CD4-positive, alpha-beta T cell treated with Interleukin-1 beta for 1 hour (primary cell): ENCODE results near the gene SFXN3.
A peak's percentile ranks its signal among the peaks of the same experiment; 100 is the strongest.

Experiments
- DNase-seq, 2 donors: peaks; one replicate each; pipeline ENCODE4 v3.0.0-alpha.2; 2020 to 2022

SFXN3 gene, protein sequence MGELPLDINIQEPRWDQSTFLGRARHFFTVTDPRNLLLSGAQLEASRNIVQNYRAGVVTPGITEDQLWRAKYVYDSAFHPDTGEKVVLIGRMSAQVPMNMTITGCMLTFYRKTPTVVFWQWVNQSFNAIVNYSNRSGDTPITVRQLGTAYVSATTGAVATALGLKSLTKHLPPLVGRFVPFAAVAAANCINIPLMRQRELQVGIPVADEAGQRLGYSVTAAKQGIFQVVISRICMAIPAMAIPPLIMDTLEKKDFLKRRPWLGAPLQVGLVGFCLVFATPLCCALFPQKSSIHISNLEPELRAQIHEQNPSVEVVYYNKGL

DNA sequence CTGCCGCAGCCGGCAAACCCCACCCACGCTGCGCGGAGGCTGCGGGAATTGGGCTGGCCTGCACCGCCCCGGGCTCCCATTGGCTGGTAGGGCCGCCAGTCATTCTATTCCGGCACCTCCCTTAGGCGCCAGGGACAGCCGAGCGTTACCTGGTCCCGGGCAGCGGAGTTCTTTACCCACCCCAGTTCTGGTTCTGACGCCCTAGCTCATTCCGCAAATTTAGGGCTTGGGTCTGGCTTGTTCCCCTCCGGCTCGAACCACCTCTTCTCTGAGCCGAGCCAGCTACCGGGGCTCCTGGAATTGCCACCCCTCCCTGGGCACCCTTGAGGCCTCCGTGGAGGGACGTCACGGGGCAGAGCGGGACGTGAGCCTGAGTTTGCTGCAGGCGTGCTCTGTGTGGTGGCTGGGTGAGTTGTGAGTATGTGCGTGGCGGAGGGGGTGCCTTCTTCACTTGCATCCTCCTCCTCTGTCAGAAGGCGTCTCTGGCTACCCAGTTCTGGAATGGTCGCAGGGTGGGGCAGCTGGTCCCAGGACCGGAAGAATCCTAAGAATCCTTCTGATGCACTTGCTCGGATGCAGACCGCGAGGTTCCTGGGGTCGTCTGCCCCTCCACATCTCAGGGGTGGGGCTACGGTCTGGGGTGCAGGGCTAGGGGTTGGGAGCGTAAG, at the start of gene SFXN3, which contains the start of gene PDZD7:
Gene SFXN3 (plus strand): TSS at position 107 of the 668 bp plus-strand sequence. CDS start 3,461 bp downstream, outside the sequence.
Gene PDZD7 (minus strand): TSS at position 2 of the 668 bp plus-strand sequence. CDS start 910 bp downstream, outside the sequence.
- DNase-seq: peak; percentile 94 to 95

DNA sequence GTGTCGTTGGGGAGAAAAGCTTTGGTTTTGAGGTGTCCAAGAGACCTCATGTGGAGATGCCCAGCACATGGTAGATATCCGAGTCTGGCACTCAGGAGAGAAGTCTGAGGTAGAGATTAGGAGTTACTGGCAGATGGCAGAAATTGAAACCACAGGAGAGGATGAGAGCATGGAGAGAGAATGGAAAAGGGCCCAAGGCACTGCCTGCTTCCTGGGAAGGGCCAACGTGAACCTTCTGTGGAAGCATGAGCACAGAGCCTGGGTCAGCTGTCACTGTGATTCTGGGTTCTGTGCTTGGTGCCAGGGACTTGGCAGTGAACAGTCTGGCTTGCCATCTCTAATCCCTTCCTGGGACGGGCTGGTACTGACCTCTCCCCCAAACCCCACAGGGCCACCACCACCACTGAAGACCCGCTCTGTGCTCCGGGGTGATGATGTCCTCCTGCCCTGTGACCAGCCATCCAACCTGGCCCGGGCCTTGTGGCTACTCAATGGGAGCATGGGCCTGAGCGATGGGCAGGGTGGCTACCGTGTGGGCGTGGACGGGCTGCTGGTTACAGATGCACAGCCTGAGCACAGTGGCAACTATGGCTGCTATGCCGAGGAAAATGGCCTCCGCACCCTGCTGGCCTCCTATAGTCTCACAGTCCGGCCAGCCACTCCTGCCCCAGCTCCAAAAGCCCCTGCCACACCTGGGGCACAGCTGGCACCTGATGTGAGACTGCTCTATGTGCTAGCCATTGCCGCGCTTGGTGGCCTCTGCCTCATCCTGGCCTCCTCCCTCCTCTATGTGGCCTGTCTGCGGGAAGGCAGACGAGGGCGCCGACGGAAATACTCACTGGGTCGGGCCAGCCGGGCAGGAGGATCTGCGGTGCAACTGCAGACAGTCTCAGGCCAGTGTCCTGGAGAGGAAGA, 47.9 kb upstream of the SFXN3 start:
- no peak for DNase-seq

DNA sequence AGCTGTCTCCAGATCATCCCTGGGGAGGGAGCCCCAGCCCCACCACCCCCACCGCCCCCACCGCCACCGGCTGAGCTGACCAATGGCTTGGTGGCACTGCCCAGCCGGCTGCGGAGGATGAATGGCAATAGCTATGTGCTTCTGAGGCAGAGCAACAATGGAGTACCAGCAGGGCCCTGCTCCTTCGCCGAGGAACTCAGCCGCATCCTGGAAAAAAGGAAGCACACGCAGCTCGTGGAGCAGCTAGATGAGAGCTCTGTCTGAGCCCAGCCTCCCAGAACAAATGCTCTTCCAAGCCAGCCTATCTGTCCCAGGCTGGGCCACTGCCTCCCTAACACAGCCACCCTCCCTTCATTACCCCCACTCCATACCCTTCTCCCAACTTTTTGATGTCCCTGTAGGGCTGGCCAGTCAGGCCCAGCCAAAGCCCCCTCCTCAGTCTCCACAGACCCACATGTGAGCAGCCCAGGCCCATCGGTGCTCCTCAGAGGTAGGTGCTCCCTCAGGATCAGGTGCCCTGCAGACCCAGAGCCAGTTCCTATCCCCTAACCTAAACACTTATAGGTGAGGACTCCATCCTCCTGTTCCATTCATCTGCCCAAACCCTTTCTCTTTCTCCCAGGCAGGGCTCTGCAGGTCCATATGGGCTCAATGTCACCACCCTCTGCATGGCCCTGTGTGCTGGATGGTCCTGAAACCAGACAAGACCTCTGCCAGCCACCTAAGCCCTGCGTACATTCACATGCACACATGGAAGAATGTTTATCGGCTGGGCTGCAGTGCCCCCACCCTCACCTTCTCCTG, 47.0 kb upstream of the SFXN3 start:
- DNase-seq: no peak

DNA sequence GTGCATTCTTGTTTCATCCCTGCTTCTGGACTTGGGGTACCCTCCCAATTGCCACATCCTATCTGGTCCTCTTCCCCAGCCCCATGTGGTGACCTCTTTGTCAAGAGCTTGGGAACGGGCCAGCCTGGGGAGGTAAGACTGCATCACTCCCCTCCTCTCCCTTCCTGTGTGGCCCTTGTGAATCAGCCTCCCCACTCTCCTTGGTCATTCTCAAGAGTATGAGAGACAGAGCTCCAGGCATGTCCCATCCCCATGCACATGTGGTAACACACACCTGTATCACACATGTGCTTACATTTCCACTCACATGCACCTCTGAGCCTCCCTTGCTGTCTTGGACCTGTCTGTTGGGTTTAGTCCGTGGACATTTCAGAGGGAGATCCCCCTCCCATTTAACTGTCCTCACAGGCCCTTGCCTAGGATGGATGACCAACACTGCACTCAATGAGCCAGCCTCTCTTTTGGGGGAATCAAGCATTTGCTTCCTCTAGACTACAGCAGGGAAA, 46.3 kb upstream of the SFXN3 start:
- DNase-seq: no peak

DNA sequence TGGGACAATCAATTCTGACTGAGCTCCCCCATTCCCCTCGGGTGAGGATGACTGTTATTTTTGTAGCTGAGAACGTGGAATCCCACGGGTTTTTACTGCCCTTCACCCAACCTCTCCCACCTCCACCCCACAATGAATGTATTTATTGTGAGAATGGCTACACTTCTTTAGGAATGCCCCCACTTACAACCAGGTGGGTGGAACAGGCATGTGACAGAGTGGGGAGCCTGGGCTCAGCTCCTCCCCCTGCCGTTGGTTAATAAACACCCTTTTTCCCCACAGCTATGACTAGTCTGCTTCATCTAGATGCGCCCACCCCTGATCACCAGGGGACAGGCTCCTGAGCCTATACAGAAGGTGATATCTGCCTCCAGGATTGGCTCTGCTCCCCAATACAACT, 45.7 kb upstream of the SFXN3 start:
- no peak for DNase-seq

DNA sequence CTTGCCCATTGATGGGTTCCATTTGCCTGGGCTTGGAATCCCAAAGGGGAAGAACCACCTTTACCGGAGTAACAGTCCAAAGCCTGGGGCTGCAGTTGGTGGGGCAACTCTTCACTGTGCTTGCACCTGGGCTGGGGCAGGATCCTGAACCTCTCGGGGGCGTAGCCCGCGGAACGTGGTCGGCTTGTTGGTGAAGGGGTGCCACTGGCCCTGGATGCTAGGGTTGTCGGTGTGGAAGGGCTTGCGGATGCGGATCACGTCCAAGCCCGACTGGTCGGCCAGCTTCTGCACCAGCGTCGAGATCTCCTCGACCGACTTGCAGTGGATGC, 44.4 kb upstream of the SFXN3 start:
- DNase-seq: no peak

DNA sequence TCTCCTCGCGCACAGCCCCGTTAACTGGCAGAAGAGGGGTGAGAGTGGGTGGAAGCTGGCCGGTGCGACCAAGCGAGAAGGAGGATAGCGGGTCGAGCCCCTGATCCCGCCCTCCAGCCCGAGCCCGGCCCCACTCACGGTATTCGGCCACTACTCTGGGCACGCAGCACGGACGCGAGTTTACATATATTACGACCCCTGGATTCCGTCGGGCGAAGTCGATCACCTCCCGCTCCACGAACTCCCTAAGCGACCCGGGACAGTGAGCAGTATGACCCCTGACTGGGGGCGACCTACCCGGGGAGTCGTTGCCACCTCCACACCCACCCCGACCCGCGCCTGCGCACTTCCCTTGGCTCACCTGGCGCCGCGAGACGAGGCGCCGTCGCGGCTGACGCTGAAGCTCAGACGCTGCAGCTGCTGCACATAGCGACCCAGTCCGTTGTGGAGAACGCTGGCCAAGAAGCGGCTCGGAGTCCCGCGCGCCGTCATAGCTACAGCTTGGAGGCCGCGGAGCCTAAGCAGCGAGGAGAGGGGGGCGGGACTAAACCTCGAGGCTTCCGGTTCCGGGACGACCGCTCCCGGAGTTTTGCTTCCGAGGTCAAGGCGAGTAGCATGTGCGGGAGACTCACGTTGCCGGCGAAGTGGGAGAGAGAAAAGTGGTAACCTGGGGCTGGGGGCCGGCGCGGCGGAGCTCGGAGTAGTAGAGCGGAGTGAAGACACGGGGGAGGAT, 43.9 kb upstream of the SFXN3 start, which contains the start of the genes MRPL43 and TWNK:
Gene MRPL43 (minus strand): TSS at position 546 of the 733 bp plus-strand sequence. CDS start 54 bp downstream, at position 492.
Gene TWNK (plus strand): TSS at position 592 of the 733 bp plus-strand sequence. CDS start 668 bp downstream, outside the sequence.
- peak; percentile 83 to 84 for DNase-seq

DNA sequence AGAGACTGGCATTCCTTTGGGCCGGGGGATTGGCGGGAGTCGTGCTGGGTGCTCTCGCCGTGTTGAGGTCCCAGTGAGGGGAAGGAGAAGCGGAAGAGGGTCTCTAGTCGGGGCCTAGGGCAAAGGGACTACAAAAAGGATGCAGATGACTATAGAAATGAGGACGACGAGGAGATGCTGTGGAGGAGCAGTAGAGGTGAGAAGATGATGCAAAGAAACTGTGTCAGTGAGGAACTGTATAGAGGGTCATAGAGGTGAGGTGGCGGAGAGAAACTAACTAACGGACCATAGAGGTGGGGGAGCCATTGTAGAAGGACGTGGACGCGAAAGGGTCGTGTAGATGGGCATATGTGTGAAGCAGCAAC, 43.4 kb upstream of the SFXN3 start:
- no peak for DNase-seq

DNA sequence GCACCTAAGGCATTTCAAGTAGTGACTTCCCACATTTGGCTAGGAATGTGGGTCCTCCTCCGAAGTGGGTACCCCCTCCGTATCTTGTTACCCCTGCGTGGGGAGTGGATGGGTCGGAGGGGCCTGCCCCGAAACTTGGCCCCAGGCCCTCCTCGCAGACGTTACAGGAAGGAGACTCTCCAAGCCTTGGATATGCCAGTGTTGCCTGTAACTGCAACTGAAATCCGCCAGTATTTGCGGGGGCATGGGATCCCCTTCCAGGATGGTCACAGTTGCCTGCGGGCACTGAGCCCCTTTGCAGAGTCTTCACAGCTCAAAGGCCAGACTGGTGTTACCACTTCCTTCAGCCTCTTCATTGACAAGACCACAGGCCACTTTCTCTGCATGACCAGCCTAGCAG, 42.9 kb upstream of the SFXN3 start:
- no peak for DNase-seq

DNA sequence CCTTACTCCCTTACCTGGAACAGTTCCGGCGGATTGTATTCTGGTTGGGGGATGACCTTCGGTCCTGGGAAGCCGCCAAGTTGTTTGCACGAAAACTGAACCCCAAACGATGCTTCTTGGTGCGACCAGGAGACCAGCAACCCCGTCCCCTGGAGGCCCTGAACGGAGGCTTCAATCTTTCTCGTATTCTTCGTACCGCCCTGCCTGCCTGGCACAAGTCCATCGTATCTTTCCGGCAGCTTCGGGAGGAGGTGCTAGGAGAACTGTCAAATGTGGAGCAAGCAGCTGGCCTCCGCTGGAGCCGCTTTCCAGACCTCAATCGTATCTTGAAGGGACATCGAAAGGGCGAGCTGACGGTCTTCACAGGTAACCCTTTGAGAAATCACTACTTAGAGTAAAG, 41.9 kb upstream of the SFXN3 start:
- no peak for DNase-seq

DNA sequence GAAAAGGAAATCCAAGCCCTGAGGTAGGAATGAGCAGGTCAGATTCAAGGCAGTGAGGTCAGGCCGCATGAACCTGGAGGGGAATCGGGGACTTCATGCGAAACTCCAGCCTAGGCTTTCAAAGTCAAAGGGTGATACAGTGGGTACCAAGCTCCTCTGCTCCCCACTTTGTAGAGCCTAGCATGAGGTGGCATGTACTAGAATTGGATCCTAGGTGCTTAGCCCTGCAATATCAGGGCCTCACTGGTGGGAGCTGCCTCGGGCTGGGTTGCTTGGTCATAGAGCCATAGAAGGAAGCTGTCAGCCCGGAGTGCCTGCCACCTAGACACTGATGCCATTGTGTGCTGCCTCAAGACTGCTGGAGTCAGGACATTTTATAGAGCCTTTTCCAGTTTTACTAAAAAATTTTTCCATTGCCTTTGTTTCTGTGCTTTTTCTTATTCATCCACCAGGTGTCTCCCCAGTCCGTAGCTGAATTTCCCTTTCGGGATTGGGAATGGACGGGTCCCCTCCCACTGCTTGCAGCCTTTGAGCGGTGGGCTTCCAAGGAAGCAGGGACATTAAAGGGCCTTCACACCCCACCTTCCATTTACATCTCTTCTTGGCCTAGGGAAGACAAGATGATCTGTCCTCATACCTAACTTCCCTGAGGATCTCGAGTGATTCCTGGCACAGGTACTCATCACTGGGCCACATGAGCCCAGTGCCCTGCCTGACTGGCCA, 36.9 kb upstream of the SFXN3 start:
- DNase-seq: no peak

DNA sequence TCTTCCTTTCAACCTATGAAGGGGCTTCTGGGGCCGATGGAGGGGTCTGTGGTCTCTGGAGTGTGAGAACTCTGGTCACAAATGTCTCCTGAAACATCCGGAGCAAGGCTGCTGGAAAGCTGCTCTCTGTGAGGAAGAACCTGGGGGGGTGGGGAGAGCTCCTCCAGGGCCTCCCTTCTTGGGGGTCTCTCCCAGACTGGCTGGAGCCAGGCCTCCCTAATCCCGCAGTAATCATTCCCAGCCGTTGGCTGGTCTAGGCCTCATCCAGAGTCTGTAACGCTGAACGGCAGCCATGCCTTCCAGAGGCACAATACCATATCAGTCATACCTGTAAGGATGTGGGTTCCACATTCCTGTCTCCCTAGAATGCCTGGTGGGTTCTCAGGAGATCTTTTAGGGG, 35.9 kb upstream of the SFXN3 start:
- DNase-seq: no peak

DNA sequence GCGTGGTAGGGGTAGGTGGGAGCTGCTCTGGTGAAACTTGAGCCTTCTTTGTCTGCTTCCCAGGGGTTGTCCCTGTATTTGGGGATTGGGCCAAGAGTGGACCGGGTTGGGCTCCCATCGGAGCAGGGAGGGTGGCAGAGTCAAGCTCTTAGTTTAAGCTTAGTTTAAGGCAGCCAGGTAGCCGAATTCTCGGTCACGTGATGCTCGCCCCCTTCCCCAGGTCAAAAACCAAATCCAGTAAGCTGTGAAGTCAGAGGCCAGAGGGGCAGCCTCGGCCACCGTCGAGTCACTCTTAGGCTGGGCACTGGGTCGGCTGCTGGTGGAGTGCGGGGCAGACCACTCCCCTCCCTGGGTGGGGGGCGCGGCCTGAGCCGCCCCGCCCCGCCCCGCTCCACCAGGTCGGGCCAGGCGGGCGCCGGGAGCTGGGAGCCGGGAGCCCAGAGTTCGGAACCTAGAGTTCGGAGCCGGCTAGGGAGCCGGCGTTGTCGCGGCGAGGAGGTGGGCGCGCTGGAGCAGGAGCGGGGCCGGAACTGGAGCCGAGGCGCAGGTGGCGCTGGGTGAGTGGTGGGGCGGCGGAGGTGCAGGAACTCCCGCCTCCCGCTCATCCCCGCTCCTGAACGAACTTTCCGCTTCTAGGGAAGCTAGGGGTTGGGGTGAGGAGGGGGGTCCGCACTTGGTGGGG, 34.2 kb upstream of the SFXN3 start:
- peak in 1 of 2 donors; percentile 33 for DNase-seq

DNA sequence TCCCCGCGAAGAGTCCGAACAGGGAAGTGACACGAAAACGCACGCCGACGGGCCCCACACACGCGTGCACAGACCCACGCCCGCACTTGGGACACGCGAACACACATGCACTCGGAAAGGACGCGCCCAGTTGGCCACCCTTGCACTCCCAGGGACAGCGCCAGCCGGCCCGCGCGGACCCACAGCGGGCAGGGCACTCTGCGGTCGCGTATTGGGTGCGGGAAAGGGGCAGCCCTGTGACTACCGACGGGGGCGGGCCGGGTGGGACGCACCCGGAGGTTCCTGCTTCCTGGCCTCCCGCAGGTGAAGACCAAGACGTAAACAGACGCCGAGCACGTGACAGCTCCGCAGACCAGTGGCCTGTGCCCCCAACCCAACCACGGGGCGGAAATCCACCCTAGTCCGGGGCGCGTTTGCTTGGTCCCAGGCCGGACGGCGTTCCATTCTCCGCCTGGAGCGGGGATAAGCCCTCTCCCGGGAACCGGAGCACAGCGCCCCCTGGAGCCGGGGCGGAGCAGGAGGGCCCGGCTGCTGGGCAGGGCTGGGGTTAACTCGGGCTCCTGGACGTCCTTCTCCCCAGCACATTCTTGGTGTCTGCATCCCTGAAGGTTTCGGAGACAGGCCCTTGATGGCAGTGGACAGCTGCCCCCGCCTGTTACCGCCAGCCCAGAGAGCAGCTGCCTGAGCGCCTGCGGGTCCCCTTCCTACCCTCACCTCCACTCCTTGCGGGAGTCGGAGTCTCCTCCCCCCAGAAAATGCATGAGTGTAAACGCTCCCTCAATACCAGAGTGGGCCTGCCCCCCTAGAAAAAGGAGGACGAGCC, 33.5 kb upstream of the SFXN3 start:
- peak; percentile 65 to 68 for DNase-seq

DNA sequence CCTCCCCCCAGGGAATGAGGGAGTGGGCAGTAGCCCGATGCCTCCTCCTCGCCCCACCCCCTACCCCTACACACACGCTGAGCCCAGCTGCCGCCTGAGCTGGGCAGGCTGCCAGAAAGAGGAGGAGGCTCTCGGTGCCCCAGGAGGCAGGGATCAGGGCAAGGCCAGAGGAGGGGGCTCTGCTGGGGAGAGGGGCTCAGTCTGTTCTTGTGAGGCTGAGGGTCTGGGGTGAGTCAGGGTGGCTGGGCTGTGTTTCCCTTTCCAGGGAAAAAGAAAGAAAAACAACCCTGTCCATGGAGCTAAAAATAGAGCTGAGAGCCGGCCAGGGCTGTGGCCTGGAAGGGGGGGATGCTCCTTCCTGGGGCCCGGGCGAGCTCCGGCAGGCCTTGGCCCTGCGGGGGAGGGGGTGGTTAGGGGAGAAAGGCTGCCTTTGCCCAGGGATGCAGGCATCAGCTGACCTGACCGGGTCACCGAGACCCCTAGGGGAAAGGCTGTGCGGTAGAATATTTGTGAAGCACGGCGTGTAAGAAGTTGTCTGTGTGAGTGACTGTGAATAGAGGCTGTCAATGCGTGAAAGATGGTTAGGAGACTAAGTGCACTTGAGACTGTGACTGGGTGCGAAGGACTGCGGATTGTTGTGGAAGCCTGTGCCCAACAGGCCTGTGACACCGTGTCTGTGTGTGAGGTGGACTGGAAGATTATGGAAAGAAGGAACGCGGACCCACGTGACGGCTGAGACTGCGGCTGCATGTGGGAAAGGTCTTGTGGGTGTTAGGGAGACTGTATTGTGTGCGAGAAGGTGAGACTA, 32.6 kb upstream of the SFXN3 start:
- peak; percentile 63 to 66 for DNase-seq

DNA sequence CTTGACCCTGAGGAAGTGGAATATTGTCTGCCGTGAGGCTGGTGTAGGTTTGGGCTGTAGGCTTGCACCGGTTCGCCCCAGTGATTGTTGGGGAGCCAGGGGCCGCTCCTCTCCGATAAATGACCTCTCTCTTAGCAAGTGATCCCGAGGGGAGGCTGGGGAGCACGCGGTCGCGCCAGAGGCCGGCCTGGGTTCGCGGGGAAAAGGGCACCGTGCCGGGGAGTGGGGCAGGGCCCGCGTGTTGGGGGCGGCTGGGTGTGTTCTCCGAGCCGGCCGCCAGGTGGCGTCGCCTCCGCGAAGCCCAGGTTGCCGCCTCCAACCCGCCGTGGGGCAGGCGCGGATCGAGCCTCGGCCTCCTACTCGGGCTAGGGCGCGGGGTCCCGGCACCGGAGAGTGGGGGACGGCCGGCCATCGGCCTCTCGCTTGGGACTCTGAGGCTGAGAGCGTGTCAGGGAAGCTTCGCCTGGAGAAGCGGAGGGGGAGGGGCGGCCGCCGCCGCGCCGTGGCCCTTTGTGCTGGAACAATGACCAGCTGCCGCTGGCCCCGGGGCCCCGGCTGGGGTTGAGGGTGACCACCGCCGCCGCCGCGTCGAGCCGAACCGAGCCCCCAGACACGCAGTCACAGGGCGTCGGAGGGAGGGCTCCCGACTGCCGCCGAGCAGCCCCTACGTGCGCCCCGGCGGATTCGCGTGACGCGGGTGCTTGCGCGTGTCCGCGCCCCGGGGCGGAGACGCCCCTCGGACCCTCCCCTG, 31.9 kb upstream of the SFXN3 start:
- peak; percentile 80 to 81 for DNase-seq

DNA sequence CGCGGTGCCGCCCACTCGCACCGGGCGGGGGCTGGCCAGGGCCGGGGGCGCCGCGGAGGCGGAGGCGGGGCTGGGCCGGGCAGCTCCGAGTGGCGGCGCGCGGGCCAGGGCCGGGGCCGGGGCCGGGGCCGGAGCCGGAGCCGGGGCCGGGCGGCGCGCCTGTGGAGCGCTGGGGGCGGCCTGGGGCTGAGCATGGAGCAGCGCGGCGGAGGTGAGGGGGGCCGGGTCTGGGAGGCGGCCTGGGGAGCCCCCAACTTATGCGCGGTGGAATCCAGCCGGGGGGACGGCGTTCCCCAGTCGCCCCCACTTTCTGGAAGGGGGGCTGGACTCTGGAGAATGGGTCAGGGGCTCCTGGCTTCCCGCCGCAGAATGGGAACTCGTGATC, 31.3 kb upstream of the SFXN3 start, which contains the start of gene LZTS2:
Gene LZTS2 (plus strand): TSS at position 67 of the 385 bp plus-strand sequence. CDS start 2,731 bp downstream, outside the sequence.
- DNase-seq: no peak
